ENCODE measurements around the gene EHD1.

GRCh38 chr11:64908766-64909165 lies 30.3 kb upstream of the EHD1 start:
- TF ChIP-seq, protein P1, sequence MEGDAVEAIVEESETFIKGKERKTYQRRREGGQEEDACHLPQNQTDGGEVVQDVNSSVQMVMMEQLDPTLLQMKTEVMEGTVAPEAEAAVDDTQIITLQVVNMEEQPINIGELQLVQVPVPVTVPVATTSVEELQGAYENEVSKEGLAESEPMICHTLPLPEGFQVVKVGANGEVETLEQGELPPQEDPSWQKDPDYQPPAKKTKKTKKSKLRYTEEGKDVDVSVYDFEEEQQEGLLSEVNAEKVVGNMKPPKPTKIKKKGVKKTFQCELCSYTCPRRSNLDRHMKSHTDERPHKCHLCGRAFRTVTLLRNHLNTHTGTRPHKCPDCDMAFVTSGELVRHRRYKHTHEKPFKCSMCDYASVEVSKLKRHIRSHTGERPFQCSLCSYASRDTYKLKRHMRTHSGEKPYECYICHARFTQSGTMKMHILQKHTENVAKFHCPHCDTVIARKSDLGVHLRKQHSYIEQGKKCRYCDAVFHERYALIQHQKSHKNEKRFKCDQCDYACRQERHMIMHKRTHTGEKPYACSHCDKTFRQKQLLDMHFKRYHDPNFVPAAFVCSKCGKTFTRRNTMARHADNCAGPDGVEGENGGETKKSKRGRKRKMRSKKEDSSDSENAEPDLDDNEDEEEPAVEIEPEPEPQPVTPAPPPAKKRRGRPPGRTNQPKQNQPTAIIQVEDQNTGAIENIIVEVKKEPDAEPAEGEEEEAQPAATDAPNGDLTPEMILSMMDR (IDR thresholded peaks at IDR 0.05; ENCODE audit: low read length), result no peak
- TF ChIP-seq EZH2 (optimal IDR thresholded peaks at IDR 0.05; ENCODE audit: low read depth, low read length) (no peak), EZH2phosphoT487 (IDR thresholded peaks at IDR 0.05; ENCODE audit: low read length) (no peak)

All from MM.1S (cell line).